Spleen (tissue), 7 donors: ENCODE data around the gene IFI27.

Experiments
- CTCF ChIP-seq, 11 experiments: fragments of 200-600 bp in 7 of 11; fragments of 450-650 bp in 4 of 11; sonication (generic) in 4 of 11; IDR thresholded peaks in 8 of 11; conservative IDR thresholded peaks in 3 of 11; 1 replicate in 7 of 11; 2 replicates in 4 of 11; pipeline versions ENCODE4 v1.4.0 to v1.8.0; 2016 to 2021; ENCODE audit warnings: antibody characterized with exemption in 11 of 11, inconsistent platforms in 4 of 11, mild to moderate bottlenecking in 1 of 11
- POLR2A ChIP-seq, 3 donors: fragments of 450-650 bp; IDR thresholded peaks; one replicate each; pipeline ENCODE4 v1.5.1; 2017; ENCODE audit warnings: antibody characterized with exemption in 3 of 3, mild to moderate bottlenecking in 1 of 3
- POLR2AphosphoS5 ChIP-seq, 3 donors: sonication (generic); formaldehyde crosslinking; IDR thresholded peaks; one replicate each; pipeline ENCODE4 v1.5.1; 2017; ENCODE audit warnings: antibody characterized with exemption in 3 of 3
- donor health status: DM: no; HTN: no; CAD: no; lungs with moderate emphysema.
- donor health status: DM: no; HTN: no; CAD: no.
- donor health status: DM: no; HTN: no; CAD: no.

GRCh38 chr14:94139421-94139820 lies 28.9 kb downstream of the IFI27 start:
- no peak for TF ChIP-seq CTCF (IDR thresholded peaks at IDR 0.05 in 8 of 11, conservative IDR thresholded peaks at IDR 0.05 in 3 of 11)
- no peak for TF ChIP-seq POLR2A (IDR thresholded peaks at IDR 0.05)
- no peak for TF ChIP-seq POLR2AphosphoS5 (IDR thresholded peaks at IDR 0.05)
